Neural cell (in vitro differentiated cells): Measurements from ENCODE around the gene ACOT7.

Experiments used
- EZH2 ChIP-seq: fragments of 200-600, 300-800 bp; shearing (Covaris generic), sonication (generic); IDR thresholded peaks from 2 replicates; pipeline ENCODE4 v1.6.1; 2014; ENCODE audit warnings: antibody characterized with exemption, low read length, borderline replicate concordance, mild to moderate bottlenecking; ENCODE audit not compliant: insufficient read depth, poor library complexity, severe bottlenecking
- MXI1 ChIP-seq: fragments of 450-650 bp; conservative IDR thresholded peaks from 2 replicates; pipeline ENCODE4 v1.6.1; 2014; ENCODE audit warnings: antibody characterized with exemption, mild to moderate bottlenecking; ENCODE audit not compliant: poor library complexity, severe bottlenecking
- POLR2AphosphoS5 ChIP-seq: IDR thresholded peaks from 2 replicates; pipeline ENCODE4 v1.6.1; 2012
- RAD21 ChIP-seq: fragments of 450-650 bp; conservative IDR thresholded peaks from 2 replicates; pipeline ENCODE4 v1.6.1; 2014; ENCODE audit warnings: antibody characterized with exemption, mild to moderate bottlenecking, moderate library complexity
- SMC3 ChIP-seq: fragments of 450-650 bp; conservative IDR thresholded peaks from 2 replicates; pipeline ENCODE4 v1.6.1; 2014; ENCODE audit warnings: antibody characterized with exemption, mild to moderate bottlenecking, moderate library complexity; ENCODE audit not compliant: poor library complexity
- TAF1 ChIP-seq: IDR thresholded peaks from 2 replicates; pipeline ENCODE4 v1.6.1; 2012; ENCODE audit warnings: low read depth
- TF ChIP-seq, protein P1 (sequence below): fragments of 450-650 bp; IDR thresholded peaks from 2 replicates; pipeline ENCODE4 v1.5.1; 2014; ENCODE audit warnings: antibody characterized with exemption, mild to moderate bottlenecking, moderate library complexity; ENCODE audit not compliant: poor library complexity, severe bottlenecking
- TF ChIP-seq, protein P2 (sequence below): IDR thresholded peaks from 2 replicates; pipeline ENCODE4 v1.6.1; 2012; ENCODE audit warnings: borderline replicate concordance

DNA sequence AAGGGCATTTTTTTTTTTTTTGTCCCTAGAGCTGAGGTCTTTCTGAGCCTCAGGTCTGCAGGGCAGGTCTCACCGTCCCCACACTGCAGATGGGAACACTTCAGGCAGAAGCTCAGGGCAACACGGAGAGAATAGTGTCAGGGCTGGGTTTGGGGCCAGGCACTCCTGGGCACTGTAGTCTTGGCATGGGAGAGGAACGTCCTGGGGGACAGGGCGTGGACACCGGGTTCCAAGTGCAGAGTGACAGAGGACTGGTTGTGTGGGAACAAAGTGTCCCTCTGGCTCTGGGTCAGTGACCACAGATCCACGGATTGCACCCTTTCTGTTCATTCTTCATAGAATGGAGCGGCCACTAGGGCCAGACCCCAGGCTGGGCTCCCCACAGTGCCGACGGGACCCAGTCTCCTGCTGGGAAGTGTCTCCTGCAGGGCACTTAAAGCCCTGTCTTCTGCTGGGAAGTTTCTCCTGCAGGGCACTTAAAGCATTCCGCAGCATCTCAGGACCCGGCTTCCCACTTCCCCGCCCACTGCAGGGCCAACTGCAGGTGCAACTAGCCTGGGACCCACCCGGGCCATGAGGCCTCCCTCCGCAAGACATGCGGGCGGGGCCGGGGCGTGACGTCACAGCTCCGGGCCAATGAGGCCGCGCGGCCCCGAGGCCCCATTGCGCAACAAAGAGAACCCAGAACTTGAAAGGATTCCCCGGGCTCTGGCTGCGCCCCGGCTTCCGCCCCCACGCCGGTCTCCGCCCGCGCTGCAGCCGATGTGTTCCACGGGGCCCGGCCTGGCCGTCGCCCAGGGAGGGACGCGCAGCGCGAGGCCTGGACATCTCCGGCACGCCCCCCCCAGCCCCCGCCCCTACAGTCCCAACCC is 133.8 kb downstream of the ACOT7 start:
- TF ChIP-seq, protein P1, sequence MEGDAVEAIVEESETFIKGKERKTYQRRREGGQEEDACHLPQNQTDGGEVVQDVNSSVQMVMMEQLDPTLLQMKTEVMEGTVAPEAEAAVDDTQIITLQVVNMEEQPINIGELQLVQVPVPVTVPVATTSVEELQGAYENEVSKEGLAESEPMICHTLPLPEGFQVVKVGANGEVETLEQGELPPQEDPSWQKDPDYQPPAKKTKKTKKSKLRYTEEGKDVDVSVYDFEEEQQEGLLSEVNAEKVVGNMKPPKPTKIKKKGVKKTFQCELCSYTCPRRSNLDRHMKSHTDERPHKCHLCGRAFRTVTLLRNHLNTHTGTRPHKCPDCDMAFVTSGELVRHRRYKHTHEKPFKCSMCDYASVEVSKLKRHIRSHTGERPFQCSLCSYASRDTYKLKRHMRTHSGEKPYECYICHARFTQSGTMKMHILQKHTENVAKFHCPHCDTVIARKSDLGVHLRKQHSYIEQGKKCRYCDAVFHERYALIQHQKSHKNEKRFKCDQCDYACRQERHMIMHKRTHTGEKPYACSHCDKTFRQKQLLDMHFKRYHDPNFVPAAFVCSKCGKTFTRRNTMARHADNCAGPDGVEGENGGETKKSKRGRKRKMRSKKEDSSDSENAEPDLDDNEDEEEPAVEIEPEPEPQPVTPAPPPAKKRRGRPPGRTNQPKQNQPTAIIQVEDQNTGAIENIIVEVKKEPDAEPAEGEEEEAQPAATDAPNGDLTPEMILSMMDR = no peak
- peak; percentile 22 for TF ChIP-seq RAD21
- peak; percentile 65 for TF ChIP-seq POLR2AphosphoS5
- no peak for TF ChIP-seq EZH2
- TF ChIP-seq SMC3 = peak; percentile 36
- TF ChIP-seq, protein P2, sequence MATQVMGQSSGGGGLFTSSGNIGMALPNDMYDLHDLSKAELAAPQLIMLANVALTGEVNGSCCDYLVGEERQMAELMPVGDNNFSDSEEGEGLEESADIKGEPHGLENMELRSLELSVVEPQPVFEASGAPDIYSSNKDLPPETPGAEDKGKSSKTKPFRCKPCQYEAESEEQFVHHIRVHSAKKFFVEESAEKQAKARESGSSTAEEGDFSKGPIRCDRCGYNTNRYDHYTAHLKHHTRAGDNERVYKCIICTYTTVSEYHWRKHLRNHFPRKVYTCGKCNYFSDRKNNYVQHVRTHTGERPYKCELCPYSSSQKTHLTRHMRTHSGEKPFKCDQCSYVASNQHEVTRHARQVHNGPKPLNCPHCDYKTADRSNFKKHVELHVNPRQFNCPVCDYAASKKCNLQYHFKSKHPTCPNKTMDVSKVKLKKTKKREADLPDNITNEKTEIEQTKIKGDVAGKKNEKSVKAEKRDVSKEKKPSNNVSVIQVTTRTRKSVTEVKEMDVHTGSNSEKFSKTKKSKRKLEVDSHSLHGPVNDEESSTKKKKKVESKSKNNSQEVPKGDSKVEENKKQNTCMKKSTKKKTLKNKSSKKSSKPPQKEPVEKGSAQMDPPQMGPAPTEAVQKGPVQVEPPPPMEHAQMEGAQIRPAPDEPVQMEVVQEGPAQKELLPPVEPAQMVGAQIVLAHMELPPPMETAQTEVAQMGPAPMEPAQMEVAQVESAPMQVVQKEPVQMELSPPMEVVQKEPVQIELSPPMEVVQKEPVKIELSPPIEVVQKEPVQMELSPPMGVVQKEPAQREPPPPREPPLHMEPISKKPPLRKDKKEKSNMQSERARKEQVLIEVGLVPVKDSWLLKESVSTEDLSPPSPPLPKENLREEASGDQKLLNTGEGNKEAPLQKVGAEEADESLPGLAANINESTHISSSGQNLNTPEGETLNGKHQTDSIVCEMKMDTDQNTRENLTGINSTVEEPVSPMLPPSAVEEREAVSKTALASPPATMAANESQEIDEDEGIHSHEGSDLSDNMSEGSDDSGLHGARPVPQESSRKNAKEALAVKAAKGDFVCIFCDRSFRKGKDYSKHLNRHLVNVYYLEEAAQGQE = no peak
- peak; percentile 65 for TF ChIP-seq TAF1
- peak; percentile 67 for TF ChIP-seq MXI1
